GM23338 (cell line): Measurements from ENCODE around the gene TMEM119. TPM values are rescaled to one million over a fixed set of nuclear protein-coding genes. Genes with fewer than 3 reads are reported as not detected.

Source experiments
- ATAC-seq: fragments of 200-7000 bp; cut with Tn5 transposase; 3 replicates; pipeline ENCODE4 v1.9.1; 2020
- DNase-seq: peaks from one replicate; pipeline ENCODE4 v3.0.0-alpha.2; 2015; ENCODE audit warnings: low spot score
- H2AFZ ChIP-seq: fragments of 200-600 bp; sonication (generic); 2 replicates; pipeline ENCODE4 v1.8.0; 2016; ENCODE audit warnings: antibody characterized with exemption, mild to moderate bottlenecking, moderate library complexity
- H3F3A ChIP-seq: fragments of 200-600 bp; sonication (generic); replicated peaks from 2 replicates; pipeline ENCODE4 v1.8.0; 2017; ENCODE audit warnings: antibody characterized with exemption, mixed run types, low read depth
- H3K27ac ChIP-seq: fragments of 200-600 bp; sonication (generic); 2 replicates; pipeline ENCODE4 v1.6.1; 2016; ENCODE audit warnings: low read depth
- H3K27me3 ChIP-seq: fragments of 200-600 bp; sonication (generic); 2 replicates; pipeline ENCODE4 v1.8.0; 2016; ENCODE audit warnings: mild to moderate bottlenecking, mixed run types, moderate library complexity; ENCODE audit not compliant: insufficient read depth
- H3K36me3 ChIP-seq: fragments of 200-600 bp; sonication (generic); 2 replicates; pipeline ENCODE4 v1.8.0; 2016; ENCODE audit warnings: mild to moderate bottlenecking; ENCODE audit not compliant: insufficient read depth
- H3K4me1 ChIP-seq: fragments of 200-600 bp; sonication (generic); 2 replicates; pipeline ENCODE4 v1.8.0; 2016; ENCODE audit warnings: mild to moderate bottlenecking, moderate library complexity; ENCODE audit not compliant: insufficient read depth
- H3K4me2 ChIP-seq: fragments of 200-600 bp; sonication (generic); 2 replicates; pipeline ENCODE4 v1.7.1; 2017; ENCODE audit warnings: mixed run types
- H3K4me3 ChIP-seq: fragments of 200-600 bp; sonication (generic); 2 replicates; pipeline ENCODE4 v1.6.1; 2016; ENCODE audit warnings: mixed run types
- H3K79me2 ChIP-seq: fragments of 200-600 bp; sonication (generic); replicated peaks from 2 replicates; pipeline ENCODE4 v1.8.0; 2017; ENCODE audit warnings: mild to moderate bottlenecking; ENCODE audit not compliant: insufficient read depth
- H3K9me2 ChIP-seq: fragments of 200-600 bp; sonication (generic); 2 replicates; pipeline ENCODE4 v1.8.0; 2017; ENCODE audit not compliant: insufficient read depth
- H4K20me1 ChIP-seq: fragments of 200-600 bp; sonication (generic); replicated peaks from 2 replicates; pipeline ENCODE4 v1.8.0; 2017; ENCODE audit warnings: mild to moderate bottlenecking; ENCODE audit not compliant: insufficient read depth
- H3K27ac Mint-ChIP-seq: 2 replicates; pipeline ENCODE4 v1.8.0; 2020; ENCODE audit warnings: inconsistent platforms, mild to moderate bottlenecking, moderate library complexity, mixed read lengths
- H3K27me3 Mint-ChIP-seq: 3 replicates; pipeline ENCODE4 v1.8.0; 2022; ENCODE audit warnings: low read depth, mild to moderate bottlenecking, moderate library complexity, mixed read lengths, inconsistent platforms; ENCODE audit not compliant: insufficient read depth, poor library complexity
- H3K36me3 Mint-ChIP-seq: 3 replicates; pipeline ENCODE4 v1.8.0; 2021; ENCODE audit warnings: low read depth, mild to moderate bottlenecking, inconsistent platforms, moderate library complexity, mixed read lengths
- H3K4me1 Mint-ChIP-seq: 3 replicates; pipeline ENCODE4 v1.8.0; 2020; ENCODE audit warnings: mild to moderate bottlenecking, inconsistent platforms, mixed read lengths
- H3K4me3 Mint-ChIP-seq: 3 replicates; pipeline ENCODE4 v1.8.0; 2021; ENCODE audit warnings: moderate library complexity, mild to moderate bottlenecking, inconsistent platforms, mixed read lengths
- H3K9me3 Mint-ChIP-seq: 3 replicates; pipeline ENCODE4 v1.8.0; 2020; ENCODE audit warnings: moderate library complexity, mild to moderate bottlenecking, inconsistent platforms, mixed read lengths
- CTCF ChIP-seq, 2 experiments: fragments of 200-600 bp in 1 of 2; sonication (generic) in 1 of 2; conservative IDR thresholded peaks; 2 replicates each; pipeline versions ENCODE4 v1.5.1 to v1.6.1; 2016 to 2017; ENCODE audit warnings: antibody characterized with exemption in 2 of 2, low read depth in 2 of 2, mild to moderate bottlenecking in 2 of 2, moderate library complexity in 1 of 2
- ETS1 ChIP-seq: IDR thresholded peaks from 2 replicates; pipeline ENCODE4 v1.6.1; 2016; ENCODE audit warnings: antibody characterized with exemption
- EZH2 ChIP-seq: fragments of 200-600 bp; sonication (generic); IDR thresholded peaks from one replicate; pipeline ENCODE4 v1.8.0; 2017; ENCODE audit warnings: antibody characterized with exemption, mild to moderate bottlenecking, low read depth; ENCODE audit not compliant: unreplicated experiment
- EZH2phosphoT487 ChIP-seq: fragments of 200-600 bp; sonication (generic); IDR thresholded peaks from one replicate; pipeline ENCODE4 v1.8.1; 2018; ENCODE audit warnings: antibody characterized with exemption; ENCODE audit not compliant: unreplicated experiment
- JUNB ChIP-seq: IDR thresholded peaks from one replicate; pipeline ENCODE4 v1.6.1; 2016; ENCODE audit warnings: antibody characterized with exemption; ENCODE audit not compliant: unreplicated experiment
- NANOG ChIP-seq: IDR thresholded peaks from 2 replicates; pipeline ENCODE4 v1.6.1; 2016; ENCODE audit warnings: antibody characterized with exemption, borderline replicate concordance
- POLR2AphosphoS5 ChIP-seq: IDR thresholded peaks from 2 replicates; pipeline ENCODE4 v1.6.1; 2016; ENCODE audit warnings: antibody characterized with exemption, low read depth
- REST ChIP-seq: IDR thresholded peaks from one replicate; pipeline ENCODE4 v1.6.1; 2018; ENCODE audit warnings: antibody characterized with exemption; ENCODE audit not compliant: unreplicated experiment
- STAT1 ChIP-seq: IDR thresholded peaks from one replicate; pipeline ENCODE4 v1.6.1; 2016; ENCODE audit warnings: antibody characterized with exemption; ENCODE audit not compliant: unreplicated experiment
- polyA plus RNA-seq: library from polyadenylated mRNA; unstranded; fragments of >200 nt; fragmentation: Nextera tagmentation; extraction: Ambion mirVana; gene quantifications from 2 replicates; pipeline ENCODE4 v1.2.1, GENCODE V29; 2016
- total RNA-seq: library from RNA; depleted of rRNA; stranded (reverse); fragments of >200 nt; shearing (Covaris generic); gene quantifications from 2 replicates; pipeline ENCODE4 v1.2.3, GENCODE V29; 2014

Gene TMEM119
- total and polyA plus RNA-seq, 2 experiments from 2014 or later: 0.06 to 0.07 TPM

GRCh38 chr12:108635201-108635996 is 37.5 kb upstream of the TMEM119 start:
- Mint-ChIP-seq H3K4me3 (no peak overlapping the region), H3K9me3 (no peaks in the 10 kb centered on the region), H3K27me3 (peaks cover 11% of the 10 kb centered on the region), H3K4me1 (peaks cover 50% of the 10 kb centered on the region), H3K36me3 (no peaks in the 10 kb centered on the region), H3K27ac (no peak overlapping the region)
- no peak overlapping the region for H3K4me3 ChIP-seq
- no peak for DNase-seq
- H3K79me2 ChIP-seq: no peaks in the 10 kb centered on the region
- 0 out of 2 replicates have a peak, but pooled peaks cover 5% of the 10 kb centered on the region for H3F3A ChIP-seq
- no peaks in the 10 kb centered on the region for H3K9me2 ChIP-seq
- TF ChIP-seq STAT1: no peak
- H3K36me3 ChIP-seq: no peaks in the 10 kb centered on the region
- no peaks in the 10 kb centered on the region for H3K27me3 ChIP-seq
- H3K4me2 ChIP-seq: peak overlapping the region; percentile 49; the same call in 1 of the 2 replicates
- H2AFZ ChIP-seq: peak overlapping the region; percentile 93; the same call in 1 of the 2 replicates
- H4K20me1 ChIP-seq: no peaks in the 10 kb centered on the region
- H3K27ac ChIP-seq: peak overlapping the region; percentile 55
- ATAC-seq: peak; percentile 4; the same call in 2 of the 3 replicates
- peaks cover 44% of the 10 kb centered on the region for H3K4me1 ChIP-seq

GRCh38 chr12:108634341-108634751 is 36.5 kb upstream of the TMEM119 start:
- Mint-ChIP-seq H3K9me3 (no peaks in the 10 kb centered on the region), H3K27me3 (peaks cover 16% of the 10 kb centered on the region), H3K4me3 (no peak overlapping the region), H3K27ac (peak overlapping the region; percentile 77), H3K4me1 (peaks cover 50% of the 10 kb centered on the region), H3K36me3 (no peaks in the 10 kb centered on the region)
- H3K4me1 ChIP-seq: peaks cover 45% of the 10 kb centered on the region
- DNase-seq (no peak), ATAC-seq (no peak)
- H3F3A ChIP-seq: 0 out of 2 replicates have a peak, but pooled peaks cover 5% of the 10 kb centered on the region
- H3K27ac ChIP-seq: no peak overlapping the region
- H3K4me2 ChIP-seq: no peak overlapping the region
- H3K27me3 ChIP-seq: no peaks in the 10 kb centered on the region
- no peaks in the 10 kb centered on the region for H3K79me2 ChIP-seq
- H3K36me3 ChIP-seq: no peaks in the 10 kb centered on the region
- H2AFZ ChIP-seq: peak overlapping the region; percentile 89; the same call in 1 of the 2 replicates
- no peaks in the 10 kb centered on the region for H3K9me2 ChIP-seq
- no peak overlapping the region for H3K4me3 ChIP-seq
- no peaks in the 10 kb centered on the region for H4K20me1 ChIP-seq
- TF ChIP-seq EZH2phosphoT487 (no peak), NANOG (no peak), CTCF (conservative IDR thresholded peaks at IDR 0.05; ENCODE audit: low read depth in 2 of 2) (no peak), POLR2AphosphoS5 (no peak), REST (no peak), JUNB (no peak), EZH2 (no peak), ETS1 (no peak), STAT1 (no peak)
